HG03139 (cell line): Measurements from ENCODE around the gene CHD6.

Experiments
- ATAC-seq: cut with Tn5 transposase; IDR thresholded peaks from one replicate; pipeline ENCODE4 v1.9.1; 2021; ENCODE audit not compliant: unreplicated experiment

CHD6 gene

GRCh38 chr20:41358230-41358629 lies 259.9 kb downstream of the CHD6 start:
- no peak for ATAC-seq

DNA sequence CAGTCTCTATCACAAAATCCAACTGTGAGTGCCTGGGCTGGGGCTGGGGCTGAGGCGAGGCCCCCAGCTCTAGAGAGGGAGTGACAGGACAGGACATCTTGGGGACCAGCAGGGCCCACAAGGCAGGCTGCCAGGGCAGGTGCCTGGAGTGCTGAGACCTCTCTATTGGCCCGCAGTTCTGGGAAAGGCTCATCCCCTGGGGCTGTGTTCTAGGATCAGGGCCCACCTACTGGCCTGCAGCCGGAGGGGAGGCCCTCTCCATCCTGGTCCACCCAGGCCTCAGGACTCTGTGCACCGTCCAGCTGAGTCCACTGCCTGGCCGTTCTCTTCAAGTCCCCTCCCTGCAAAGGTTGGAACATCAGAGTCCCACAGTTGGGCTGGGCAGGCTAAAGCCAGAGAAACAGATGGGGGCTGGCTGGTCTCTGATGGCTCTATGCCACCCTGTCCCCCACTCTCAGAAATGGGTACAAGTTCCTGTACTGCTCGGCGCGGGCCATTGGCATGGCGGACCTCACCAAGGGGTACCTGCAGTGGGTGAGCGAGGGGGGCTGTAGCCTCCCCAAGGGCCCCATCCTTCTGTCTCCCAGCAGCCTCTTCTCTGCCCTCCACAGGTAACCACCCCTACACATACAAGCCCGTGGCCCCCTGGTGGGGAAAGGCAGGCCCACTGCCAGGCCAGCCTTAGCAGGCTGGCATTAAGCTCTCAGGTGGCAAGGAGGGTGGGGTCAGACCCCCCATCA lies 260.6 kb downstream of the CHD6 start:
- ATAC-seq = no peak

DNA sequence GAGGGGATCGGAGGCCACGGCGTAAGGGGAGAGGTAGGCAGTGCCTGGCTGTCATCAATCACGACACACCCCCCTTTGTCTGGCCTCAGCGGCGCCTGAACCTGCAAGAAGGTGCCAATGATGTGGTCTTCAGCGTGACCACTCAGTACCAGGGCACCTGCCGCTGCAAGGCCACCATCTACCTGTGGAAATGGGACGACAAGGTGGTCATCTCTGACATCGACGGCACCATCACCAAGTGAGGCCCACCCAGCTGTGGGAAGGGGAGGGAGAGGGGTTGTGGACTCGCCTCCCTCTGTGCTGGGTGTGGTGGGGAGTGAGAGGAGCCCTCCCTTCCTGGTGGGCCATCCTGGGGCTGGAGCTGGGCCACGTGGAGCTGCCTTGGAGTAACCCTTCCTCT lies 261.2 kb downstream of the CHD6 start:
- ATAC-seq = no peak

GRCh38 chr20:41355598-41356203 lies 262.5 kb downstream of the CHD6 start:
- ATAC-seq = no peak

- no peak for ATAC-seq
Measured at GRCh38 chr20:41355192-41355591, 263.0 kb downstream of the CHD6 start.

GRCh38 chr20:41353530-41353929 lies 264.6 kb downstream of the CHD6 start:
- no peak for ATAC-seq

GRCh38 chr20:41352666-41353065 lies 265.5 kb downstream of the CHD6 start:
- no peak for ATAC-seq

DNA sequence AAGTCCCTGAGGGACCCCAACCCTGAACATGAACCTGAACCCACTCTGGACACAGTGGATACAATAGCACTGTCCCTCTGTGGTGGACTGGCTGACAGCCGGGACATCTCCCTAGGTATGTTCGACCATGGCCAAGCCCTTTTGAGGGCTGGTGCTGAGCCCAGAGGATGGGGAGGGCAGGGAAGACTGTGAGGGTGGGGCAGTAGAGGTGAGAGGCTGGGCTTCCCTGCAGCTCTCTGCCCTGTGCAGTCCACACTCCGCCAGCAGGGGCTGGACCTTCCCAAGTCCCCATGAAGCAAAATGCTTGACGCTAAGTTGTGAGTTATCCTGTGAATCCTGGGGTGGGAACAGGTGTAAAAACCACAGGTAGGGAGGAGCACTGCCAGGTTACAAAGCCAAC lies 266.1 kb downstream of the CHD6 start:
- no peak for ATAC-seq
